ENCODE results near the gene SRA1. TPM values are rescaled to one million over a fixed set of nuclear protein-coding genes. Genes with fewer than 3 reads are reported as not detected.
"Not testable (repeated sequence)": the region's sequence is repeated elsewhere in the genome, so short reads cannot be mapped to it uniquely, and the experiment has no call there.

SRA1 gene
- total RNA-seq (ENCODE audit: low replicate concordance): 29.3 and 29.6 TPM in 2 replicates

GRCh38 chr5:140557136-140557805 is at the start of gene SRA1:
SRA1 (minus strand) TSS chr5:140557473; CDS start chr5:140557452, 21 bp downstream.
- DNase-seq (ENCODE audit: low read depth): peak; percentile 88
- peak; percentile 13 for TF ChIP-seq CTCF (IDR thresholded peaks at IDR 0.05; ENCODE audit: insufficient read depth, low read length)
- peak within 1 kb of the TSS; percentile 84 for H3K4me3 ChIP-seq (ENCODE audit: low read depth, low read length)

GRCh38 chr5:140607031-140607430 is 49.8 kb upstream of the SRA1 start:
- DNase-seq (ENCODE audit: low read depth): peak; percentile 34
- H3K4me3 ChIP-seq (ENCODE audit: low read depth, low read length): no peak overlapping the region
- TF ChIP-seq CTCF (IDR thresholded peaks at IDR 0.05; ENCODE audit: insufficient read depth, low read length): no peak

GRCh38 chr5:140605879-140606278 is 48.6 kb upstream of the SRA1 start:
- DNase-seq (ENCODE audit: low read depth): peak; percentile 53
- no peak overlapping the region for H3K4me3 ChIP-seq (ENCODE audit: low read depth, low read length)
- no peak for TF ChIP-seq CTCF (IDR thresholded peaks at IDR 0.05; ENCODE audit: insufficient read depth, low read length)

- DNase-seq (ENCODE audit: low read depth): no peak
- no peak overlapping the region for H3K4me3 ChIP-seq (ENCODE audit: low read depth, low read length)
- no peak for TF ChIP-seq CTCF (IDR thresholded peaks at IDR 0.05; ENCODE audit: insufficient read depth, low read length)
Measured at GRCh38 chr5:140603734-140604133, 46.5 kb upstream of the SRA1 start.

- H3K4me3 ChIP-seq (ENCODE audit: low read depth, low read length); DNase-seq (ENCODE audit: low read depth): not testable (repeated sequence)
Measured at GRCh38 chr5:140603446-140603698, 46.1 kb upstream of the SRA1 start.

GRCh38 chr5:140602147-140602546 is 44.9 kb upstream of the SRA1 start:
- H3K4me3 ChIP-seq (ENCODE audit: low read depth, low read length): no peak overlapping the region
- DNase-seq (ENCODE audit: low read depth): no peak
- no peak for TF ChIP-seq CTCF (IDR thresholded peaks at IDR 0.05; ENCODE audit: insufficient read depth, low read length)

GRCh38 chr5:140600096-140600495 is 42.8 kb upstream of the SRA1 start:
- no peak for TF ChIP-seq CTCF (IDR thresholded peaks at IDR 0.05; ENCODE audit: insufficient read depth, low read length)
- no peak for DNase-seq (ENCODE audit: low read depth)
- H3K4me3 ChIP-seq (ENCODE audit: low read depth, low read length): no peak overlapping the region
